HUES64 (cell line): ENCODE results near the gene VAPA.

Source experiments
- H3K27ac ChIP-seq: 2 replicates; pipeline ENCODE4 v1.7.0; 2013; ENCODE audit warnings: low read depth, low read length, inconsistent platforms
- H3K27me3 ChIP-seq: 2 replicates; pipeline ENCODE4 v1.6.1; 2013; ENCODE audit warnings: mild to moderate bottlenecking, low read length; ENCODE audit not compliant: insufficient read depth
- H3K36me3 ChIP-seq: 2 replicates; pipeline ENCODE4 v1.6.1; 2013; ENCODE audit warnings: mild to moderate bottlenecking, low read length; ENCODE audit not compliant: insufficient read depth
- H3K4me1 ChIP-seq: 2 replicates; pipeline ENCODE4 v1.6.1; 2013; ENCODE audit warnings: mild to moderate bottlenecking, low read length, moderate library complexity; ENCODE audit not compliant: insufficient read depth
- H3K4me3 ChIP-seq: 2 replicates; pipeline ENCODE4 v1.5.1; 2013; ENCODE audit warnings: mild to moderate bottlenecking, low read length, moderate library complexity
- H3K9ac ChIP-seq: 2 replicates; pipeline ENCODE4 v1.6.1; 2013; ENCODE audit warnings: mild to moderate bottlenecking, low read depth, low read length
- H3K9me3 ChIP-seq: 2 replicates; pipeline ENCODE4 v1.6.1; 2013; ENCODE audit warnings: low read depth, low read length; ENCODE audit not compliant: insufficient read depth
- WGBS: fragments of 150-250, 120-280 bp; methylation state at CpG from one replicate; pipeline ENCODE4 v1.1.7; 2013; ENCODE audit warnings: missing lambda C conversion rate; 5-methylcytosine and 5-hydroxymethylcytosine counted together

Gene VAPA

DNA sequence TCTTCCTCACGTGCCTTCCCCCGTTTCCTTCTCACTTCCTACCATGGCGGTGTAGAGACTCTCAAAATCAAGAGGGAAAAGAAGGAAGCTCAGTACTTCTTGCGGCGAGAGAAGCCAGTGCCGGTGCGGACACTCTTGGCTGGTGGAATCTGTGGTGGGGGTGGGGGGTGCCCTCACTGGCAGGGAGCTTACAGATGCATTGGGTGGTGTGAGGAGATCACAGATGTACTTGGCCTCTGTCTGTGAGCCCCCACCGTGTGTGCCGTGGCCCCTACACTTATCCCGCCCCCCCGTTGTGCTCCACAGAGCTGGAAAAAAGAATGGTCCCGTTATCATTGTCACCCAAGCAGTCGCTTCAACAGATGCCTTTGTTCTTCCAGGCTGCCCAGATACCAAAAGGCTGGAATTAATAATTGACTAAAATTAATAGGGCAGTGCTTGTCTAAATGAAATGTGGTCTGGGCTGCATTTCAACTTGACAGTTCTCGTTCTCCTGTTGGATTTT is 79.8 kb downstream of the VAPA start:
- no peak overlapping the region for H3K9ac ChIP-seq
- H3K4me3 ChIP-seq = no peak overlapping the region
- no peaks in the 10 kb centered on the region for H3K4me1 ChIP-seq
- peaks cover 5% of the 10 kb centered on the region; the same call in 1 of the 2 replicates for H3K9me3 ChIP-seq
- no peaks in the 10 kb centered on the region for H3K27me3 ChIP-seq
- WGBS = 90% methylated on average over 14 of the region's 14 CpGs
- no peaks in the 10 kb centered on the region for H3K36me3 ChIP-seq
- no peak overlapping the region for H3K27ac ChIP-seq

DNA sequence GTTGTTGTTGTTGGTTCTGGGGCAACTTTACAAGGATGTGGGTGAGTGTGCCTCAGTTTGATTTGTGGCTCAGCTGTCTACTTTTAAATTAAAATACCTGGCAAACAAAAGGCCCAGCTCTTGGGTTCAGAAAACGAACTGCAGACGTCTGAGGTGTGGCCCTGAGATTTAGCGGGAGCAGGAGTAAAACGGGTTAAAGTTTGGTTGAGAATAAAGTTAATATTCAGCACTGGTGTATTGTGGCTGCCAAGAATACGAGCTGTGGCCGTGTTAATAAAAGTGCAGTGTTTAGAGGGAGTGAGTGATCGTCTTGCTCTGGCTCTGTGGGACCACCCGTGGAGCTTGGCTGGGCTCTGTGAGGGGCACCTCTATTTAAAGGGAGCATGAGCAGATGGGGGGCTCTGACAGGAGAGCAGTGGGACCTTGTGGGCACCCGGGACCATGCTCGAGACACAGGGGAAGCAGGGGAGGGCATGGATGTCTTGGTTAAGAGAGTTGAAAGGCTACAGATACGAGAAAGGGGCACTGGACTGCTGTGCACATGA is 80.3 kb downstream of the VAPA start:
- Histone ChIP-seq H3K27ac (no peak overlapping the region), H3K4me3 (no peak overlapping the region), H3K9me3 (peaks cover 8% of the 10 kb centered on the region; the same call in 1 of the 2 replicates), H3K4me1 (no peaks in the 10 kb centered on the region), H3K36me3 (no peaks in the 10 kb centered on the region), H3K9ac (no peak overlapping the region), H3K27me3 (no peaks in the 10 kb centered on the region)
- WGBS = 86% methylated on average over 11 of the region's 11 CpGs

DNA sequence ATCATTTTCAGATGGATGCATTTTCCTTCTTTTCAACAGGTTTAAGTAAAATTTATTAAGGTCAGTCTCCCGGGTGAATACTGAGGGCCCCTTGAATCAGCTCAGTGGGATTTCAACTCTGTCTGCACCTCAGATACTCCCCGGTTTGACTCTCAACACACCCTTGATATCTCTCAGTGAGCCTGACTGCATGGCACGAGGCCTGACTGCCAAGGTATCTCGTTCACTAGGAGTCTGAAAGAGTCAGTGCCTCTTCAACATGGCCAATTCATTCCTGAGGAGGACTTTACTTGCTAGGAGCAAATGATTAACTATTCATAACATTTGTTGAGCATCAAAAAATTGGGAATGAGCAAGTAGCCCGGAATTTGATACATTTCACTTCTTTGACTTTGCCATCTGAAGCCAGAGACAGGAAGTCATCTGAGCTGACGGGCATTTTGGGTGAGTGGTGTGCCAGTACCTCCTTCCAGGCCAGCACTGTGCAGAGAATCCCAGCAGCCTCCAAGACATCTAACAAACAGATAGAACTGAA is 81.0 kb downstream of the VAPA start:
- no peaks in the 10 kb centered on the region for H3K27me3 ChIP-seq
- no peaks in the 10 kb centered on the region for H3K36me3 ChIP-seq
- 80% methylated on average over 6 of the region's 6 CpGs for WGBS
- no peak overlapping the region for H3K27ac ChIP-seq
- H3K9me3 ChIP-seq = peaks cover 8% of the 10 kb centered on the region; the same call in 1 of the 2 replicates
- H3K4me3 ChIP-seq = no peak overlapping the region
- no peaks in the 10 kb centered on the region for H3K4me1 ChIP-seq
- H3K9ac ChIP-seq = no peak overlapping the region

DNA sequence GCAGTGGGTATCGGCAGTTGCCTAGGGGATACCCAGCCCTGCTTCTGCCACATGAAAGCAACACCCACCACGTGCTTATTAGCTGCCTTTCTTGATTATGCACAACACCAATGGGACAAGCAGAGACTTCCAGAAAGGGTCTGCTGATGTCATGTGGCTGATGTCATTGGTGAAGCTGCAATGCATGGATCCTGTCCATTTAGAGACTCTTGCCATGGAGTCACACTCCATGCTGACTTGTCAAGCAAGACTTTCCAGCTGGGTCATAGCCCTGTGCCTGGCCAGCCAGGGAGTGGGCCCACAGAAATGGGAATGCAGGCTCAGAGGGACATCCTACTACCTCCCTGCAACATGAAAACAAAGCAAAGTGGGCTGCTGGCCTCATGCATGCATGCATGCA is 81.8 kb downstream of the VAPA start:
- H3K36me3 ChIP-seq = no peaks in the 10 kb centered on the region
- no peaks in the 10 kb centered on the region for H3K4me1 ChIP-seq
- no peaks in the 10 kb centered on the region for H3K27me3 ChIP-seq
- peaks cover 8% of the 10 kb centered on the region; the same call in 1 of the 2 replicates for H3K9me3 ChIP-seq
- no peak overlapping the region for H3K4me3 ChIP-seq
- H3K9ac ChIP-seq = no peak overlapping the region
- WGBS = 86% methylated on average over 2 of the region's 2 CpGs
- no peak overlapping the region for H3K27ac ChIP-seq

DNA sequence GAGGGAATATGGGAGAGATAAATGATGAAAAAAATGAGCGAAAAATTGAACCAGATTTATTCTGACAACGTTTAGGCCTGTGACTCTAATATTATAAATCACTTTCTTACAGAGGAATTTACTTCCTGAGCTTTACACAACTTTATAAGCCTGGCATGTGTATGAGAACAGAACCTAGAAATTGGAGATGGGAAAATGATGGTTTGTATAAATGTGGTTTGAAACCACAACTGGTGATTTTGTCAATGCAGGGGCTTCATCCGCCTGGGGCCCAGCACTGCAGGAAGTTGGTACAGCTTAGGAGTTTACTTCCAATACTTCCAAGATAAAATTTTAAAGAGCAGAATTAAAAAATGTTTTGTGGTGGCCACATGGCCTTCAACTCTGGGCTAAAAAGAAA is 82.3 kb downstream of the VAPA start:
- Histone ChIP-seq H3K27me3 (no peaks in the 10 kb centered on the region), H3K36me3 (no peaks in the 10 kb centered on the region), H3K4me3 (no peak overlapping the region), H3K9ac (no peak overlapping the region), H3K9me3 (peaks cover 8% of the 10 kb centered on the region; the same call in 1 of the 2 replicates), H3K4me1 (no peaks in the 10 kb centered on the region), H3K27ac (no peak overlapping the region)
- WGBS = 100% methylated on average over 1 of the region's 3 CpGs

DNA sequence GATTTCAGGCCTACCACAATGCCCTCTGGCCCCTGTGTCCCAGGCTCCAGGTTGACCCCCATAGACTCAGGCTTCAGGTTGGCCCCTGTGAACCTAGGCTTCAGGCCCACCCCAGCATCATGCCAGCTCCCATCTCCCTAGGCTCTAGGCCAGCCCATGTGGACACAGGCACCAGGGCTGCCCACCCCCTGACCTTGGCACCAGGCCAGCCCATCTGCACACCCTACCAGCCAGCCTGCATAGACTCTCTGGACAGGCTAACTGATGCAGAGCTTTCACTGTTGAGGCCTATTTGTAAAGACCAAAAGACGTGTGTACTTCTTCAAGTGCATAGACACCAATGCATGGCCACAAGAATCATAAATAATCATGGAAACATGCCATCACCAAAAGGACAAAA is 83.9 kb downstream of the VAPA start:
- no peaks in the 10 kb centered on the region for H3K36me3 ChIP-seq
- no peak overlapping the region for H3K4me3 ChIP-seq
- H3K27me3 ChIP-seq = no peaks in the 10 kb centered on the region
- H3K4me1 ChIP-seq = no peaks in the 10 kb centered on the region
- peaks cover 8% of the 10 kb centered on the region; the same call in 1 of the 2 replicates for H3K9me3 ChIP-seq
- no peak overlapping the region for H3K27ac ChIP-seq
- 100% methylated on average over 1 of the region's 1 CpG for WGBS
- no peak overlapping the region for H3K9ac ChIP-seq

DNA sequence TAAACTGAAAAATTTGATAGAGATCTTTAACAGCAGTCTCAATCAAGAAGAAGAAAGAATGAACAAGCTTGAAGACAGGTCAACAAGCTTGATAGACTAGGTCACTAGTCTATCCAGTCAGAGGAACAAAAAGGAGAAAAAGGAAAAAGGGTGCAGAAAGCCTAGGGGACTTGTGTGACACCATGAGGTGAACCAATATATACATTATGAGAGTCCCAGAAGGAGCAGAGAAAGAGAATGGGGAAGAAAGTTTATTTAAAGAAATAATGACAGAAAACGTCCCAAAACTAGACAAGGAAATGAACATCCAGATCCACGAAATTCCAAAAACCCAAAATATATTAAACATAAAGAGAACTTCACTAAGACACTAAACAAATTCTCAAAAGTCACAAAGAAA is 84.5 kb downstream of the VAPA start:
- Histone ChIP-seq H3K9me3 (peaks cover 8% of the 10 kb centered on the region; the same call in 1 of the 2 replicates), H3K27ac (no peak overlapping the region), H3K27me3 (no peaks in the 10 kb centered on the region), H3K9ac (no peak overlapping the region), H3K36me3 (no peaks in the 10 kb centered on the region), H3K4me3 (no peak overlapping the region), H3K4me1 (no peaks in the 10 kb centered on the region)
- WGBS = 77% methylated on average over 2 of the region's 2 CpGs

DNA sequence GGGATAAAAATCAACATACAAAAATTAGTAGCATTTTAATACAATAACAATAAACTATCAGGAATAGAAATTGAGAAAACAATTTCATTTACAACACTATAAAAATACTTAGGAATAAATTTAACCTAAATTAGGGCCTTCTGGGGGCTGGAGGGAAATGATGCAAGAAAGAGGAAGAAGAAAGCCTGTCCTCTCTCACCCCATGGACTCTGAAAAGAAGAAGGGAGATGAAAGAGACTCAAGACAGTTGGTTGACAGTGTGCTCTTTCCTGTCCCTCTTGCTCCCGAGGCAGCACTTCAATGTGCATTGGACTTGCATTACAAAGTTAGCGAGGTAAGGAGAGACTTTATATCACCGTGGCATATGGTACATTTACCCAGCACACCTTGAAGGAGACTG is 88.5 kb downstream of the VAPA start:
- Histone ChIP-seq H3K36me3 (no peaks in the 10 kb centered on the region), H3K9me3 (peaks cover 8% of the 10 kb centered on the region; the same call in 1 of the 2 replicates), H3K4me1 (no peaks in the 10 kb centered on the region), H3K27me3 (no peaks in the 10 kb centered on the region), H3K9ac (no peak overlapping the region), H3K27ac (no peak overlapping the region), H3K4me3 (no peak overlapping the region)
- 89% methylated on average over 3 of the region's 3 CpGs for WGBS

DNA sequence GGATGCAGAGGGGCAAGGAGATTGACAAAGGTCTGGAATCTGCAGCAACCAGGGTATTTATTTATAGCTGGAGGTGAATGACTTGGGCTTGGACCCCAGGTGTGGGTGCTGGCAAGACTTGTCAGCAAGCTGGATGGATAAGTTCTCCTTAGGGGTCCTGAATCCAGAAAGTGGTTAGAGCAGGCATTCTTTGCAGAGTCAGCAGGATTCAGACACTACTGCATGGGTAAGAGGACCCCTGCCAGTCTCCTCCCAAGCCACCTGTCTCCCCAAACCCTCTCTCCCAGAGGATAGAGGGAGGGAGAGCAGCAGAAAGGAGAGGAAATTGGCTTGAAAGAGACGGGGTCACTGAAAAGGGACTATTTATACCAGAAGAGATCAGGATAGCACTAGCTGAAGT is 89.5 kb downstream of the VAPA start:
- no peak overlapping the region for H3K9ac ChIP-seq
- no peak overlapping the region for H3K4me3 ChIP-seq
- H3K4me1 ChIP-seq = no peaks in the 10 kb centered on the region
- no peaks in the 10 kb centered on the region for H3K36me3 ChIP-seq
- no peaks in the 10 kb centered on the region for H3K27me3 ChIP-seq
- WGBS = 96% methylated on average over 1 of the region's 1 CpG
- no peak overlapping the region for H3K27ac ChIP-seq
- peaks cover 6% of the 10 kb centered on the region; the same call in 1 of the 2 replicates for H3K9me3 ChIP-seq

DNA sequence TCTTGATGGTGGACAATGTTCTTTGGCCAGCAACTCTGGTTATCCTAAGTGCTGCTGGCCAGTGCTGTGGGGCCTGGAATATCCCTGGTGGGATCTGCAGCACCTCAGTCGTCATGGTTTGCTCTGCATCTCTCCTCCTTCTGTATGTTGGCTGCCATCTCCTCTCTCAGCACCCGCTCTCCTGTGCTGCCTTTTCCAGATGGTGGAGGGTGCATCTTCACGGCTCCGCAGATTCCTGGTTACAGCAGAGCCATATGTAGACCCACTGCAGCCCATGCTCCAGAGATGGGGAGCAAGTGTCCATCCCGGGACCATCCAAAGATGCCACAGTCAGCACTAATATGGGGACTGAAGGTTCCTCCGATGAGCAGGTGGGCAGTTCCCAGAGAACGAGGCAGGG is 90.0 kb downstream of the VAPA start:
- Histone ChIP-seq H3K27ac (no peak overlapping the region), H3K27me3 (no peaks in the 10 kb centered on the region), H3K9me3 (0 out of 2 replicates have a peak, but pooled peaks cover under 1% of the 10 kb centered on the region), H3K4me1 (no peaks in the 10 kb centered on the region), H3K36me3 (no peaks in the 10 kb centered on the region), H3K4me3 (no peak overlapping the region), H3K9ac (no peak overlapping the region)
- WGBS = 93% methylated on average over 7 of the region's 7 CpGs

DNA sequence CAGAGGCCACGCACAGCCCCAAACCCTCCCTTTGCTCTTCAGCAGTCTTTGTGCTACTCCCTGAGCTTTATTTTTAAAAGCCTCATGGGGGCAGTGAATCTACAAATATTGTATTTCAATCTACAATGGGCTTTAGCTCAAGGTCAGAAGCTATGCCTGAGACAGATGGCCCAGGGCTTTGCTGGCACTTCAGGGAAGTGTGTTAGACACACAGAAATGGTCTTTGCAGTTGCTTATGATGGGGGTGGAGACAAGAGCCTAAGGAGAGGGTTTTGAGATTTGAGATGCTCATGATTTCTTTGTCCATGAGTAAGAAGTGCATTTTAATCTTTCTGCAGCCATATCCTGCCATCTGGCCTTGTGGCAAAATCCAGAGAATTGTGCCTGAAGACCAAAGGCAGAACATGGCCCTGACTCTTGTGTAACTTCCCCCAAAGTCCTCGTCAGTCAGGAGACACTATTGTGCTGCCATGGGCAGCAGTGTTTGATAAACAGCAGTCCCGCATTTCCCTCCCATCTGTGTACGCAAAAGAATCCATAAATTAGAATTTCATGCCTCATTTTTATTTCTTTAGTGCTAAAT is 92.6 kb downstream of the VAPA start:
- Histone ChIP-seq H3K4me3 (no peak overlapping the region), H3K36me3 (no peaks in the 10 kb centered on the region), H3K27me3 (no peaks in the 10 kb centered on the region), H3K9me3 (no peaks in the 10 kb centered on the region), H3K27ac (no peak overlapping the region), H3K9ac (no peak overlapping the region), H3K4me1 (no peaks in the 10 kb centered on the region)
- 91% methylated on average over 4 of the region's 4 CpGs for WGBS
